SK-N-SH (cell line): ENCODE measurements around the gene METRNL. TPM values are rescaled to one million over a fixed set of nuclear protein-coding genes. Genes with fewer than 3 reads are reported as not detected.

Source experiments
- CTCF ChIA-PET: fragments of 300-600, 350-600 bp; formaldehyde crosslinking; extraction: SDS; loops from one replicate; lab custom pipeline; 2021; lab: Yijun Ruan, JAX
- POLR2A ChIA-PET: fragments of 350-600 bp; sonication (Branson Sonifier 250); formaldehyde crosslinking; extraction: SDS; loops from one replicate; lab custom pipeline; 2020; ENCODE audit warnings: antibody characterized with exemption, inconsistent platforms; lab: Yijun Ruan, JAX
- DNase-seq: peaks from one replicate; pipeline ENCODE4 v3.0.0; 2012
- H2AFZ ChIP-seq: fragments of 200-600 bp; sonication (generic); 2 replicates; pipeline ENCODE4 v1.8.1; 2016; ENCODE audit warnings: antibody characterized with exemption, mild to moderate bottlenecking, low read depth
- H3F3A ChIP-seq: fragments of 200-600 bp; sonication (generic); replicated peaks from 2 replicates; pipeline ENCODE3; 2016; ENCODE audit warnings: antibody characterized with exemption, mild to moderate bottlenecking; ENCODE audit not compliant: insufficient read depth
- H3K27ac ChIP-seq, 2 experiments: fragments of 200-500 bp in 1 of 2; fragments of 200-600 bp in 1 of 2; sonication (Bioruptor generic) in 1 of 2; sonication (generic), shearing (Covaris generic) in 1 of 2; 2 replicates each; pipeline versions ENCODE4 v1.5.1 to v1.6.1; 2014 to 2016; ENCODE audit warnings: low read depth in 2 of 2, inconsistent platforms in 1 of 2, low read length in 1 of 2, mild to moderate bottlenecking in 1 of 2, mixed read lengths in 1 of 2
- H3K27me3 ChIP-seq: fragments of 200-600 bp; sonication (generic), shearing (Covaris generic); 2 replicates; pipeline ENCODE4 v1.6.1; 2016; ENCODE audit warnings: mixed run types; ENCODE audit not compliant: insufficient read depth
- H3K36me3 ChIP-seq, 2 experiments: fragments of 200-500 bp in 1 of 2; fragments of 200-600 bp in 1 of 2; sonication (Bioruptor generic) in 1 of 2; sonication (generic) in 1 of 2; replicated peaks in 1 of 2; 2 replicates each; pipeline versions ENCODE3 to v1.5.1; 2014 to 2016; ENCODE audit warnings: low read length in 1 of 2, mild to moderate bottlenecking in 1 of 2; ENCODE audit not compliant: insufficient read depth in 2 of 2, control insufficient read depth in 1 of 2
- H3K4me1 ChIP-seq, 2 experiments: fragments of 200-500 bp in 1 of 2; fragments of 200-600 bp in 1 of 2; sonication (Bioruptor generic) in 1 of 2; sonication (generic), shearing (Covaris generic) in 1 of 2; 2 replicates each; pipeline versions ENCODE4 v1.5.1 to v1.6.1; 2014 to 2016; ENCODE audit warnings: low read depth in 1 of 2, low read length in 1 of 2, mixed run types in 1 of 2; ENCODE audit not compliant: insufficient read depth in 2 of 2, control insufficient read depth in 1 of 2
- H3K4me2 ChIP-seq: fragments of 200-600 bp; sonication (generic), shearing (Covaris generic); 2 replicates; pipeline ENCODE4 v1.6.1; 2017; ENCODE audit warnings: mixed run types
- H3K4me3 ChIP-seq, 2 experiments: fragments of 200-500 bp in 1 of 2; fragments of 200-600 bp in 1 of 2; sonication (Bioruptor generic) in 1 of 2; sonication (generic), shearing (Covaris generic) in 1 of 2; 2 replicates each; pipeline versions ENCODE4 v1.5.1 to v1.8.1; 2014 to 2016; ENCODE audit warnings: low read depth in 2 of 2, inconsistent platforms in 1 of 2, low read length in 1 of 2, mild to moderate bottlenecking in 1 of 2, mixed read lengths in 1 of 2, moderate library complexity in 1 of 2
- H3K79me2 ChIP-seq: fragments of 200-600 bp; sonication (generic); 2 replicates; pipeline ENCODE4 v1.8.1; 2017; ENCODE audit warnings: mild to moderate bottlenecking; ENCODE audit not compliant: insufficient read depth
- H3K9ac ChIP-seq: fragments of 200-600 bp; sonication (generic); 2 replicates; pipeline ENCODE4 v1.6.1; 2017; ENCODE audit warnings: mixed run types
- H3K9me2 ChIP-seq: fragments of 200-600 bp; sonication (generic); 2 replicates; pipeline ENCODE4 v1.6.1; 2017; ENCODE audit warnings: mixed run types
- H3K9me3 ChIP-seq: fragments of 200-600 bp; sonication (generic); 2 replicates; pipeline ENCODE4 v1.6.1; 2017; ENCODE audit warnings: mixed run types, mild to moderate bottlenecking, moderate library complexity
- H4K20me1 ChIP-seq: fragments of 200-600 bp; sonication (generic); 2 replicates; pipeline ENCODE4 v1.6.1; 2017; ENCODE audit warnings: mild to moderate bottlenecking, mixed run types; ENCODE audit not compliant: insufficient read depth
- CHD2 ChIP-seq: fragments of 150-350 bp; IDR thresholded peaks from 2 replicates; pipeline ENCODE4 v1.6.1; 2018; ENCODE audit warnings: low read length; ENCODE audit not compliant: partially characterized antibody
- ELF1 ChIP-seq: IDR thresholded peaks from 2 replicates; pipeline ENCODE4 v1.4.0; 2012
- EP300 ChIP-seq, 2 experiments: IDR thresholded peaks; 2 replicates each; pipeline versions ENCODE4 v1.4.0 to v1.6.1; 2012; ENCODE audit warnings: borderline replicate concordance in 1 of 2, low read depth in 1 of 2, low read length in 1 of 2
- MAX ChIP-seq: IDR thresholded peaks from 2 replicates; pipeline ENCODE4 v1.4.0; 2012; ENCODE audit warnings: low read depth
- MXI1 ChIP-seq: IDR thresholded peaks from 2 replicates; pipeline ENCODE4 v1.6.1; 2012; ENCODE audit warnings: mild to moderate bottlenecking, low read depth, low read length, improper control_type of control experiment
- NFIC ChIP-seq: IDR thresholded peaks from 2 replicates; pipeline ENCODE4 v1.4.0; 2012; ENCODE audit warnings: borderline replicate concordance
- RCOR1 ChIP-seq: fragments of 150-350 bp; IDR thresholded peaks from 2 replicates; pipeline ENCODE4 v1.6.1; 2017; ENCODE audit warnings: antibody characterized with exemption, low read length
- REST ChIP-seq: IDR thresholded peaks from 2 replicates; pipeline ENCODE4 v1.6.1; 2012; ENCODE audit warnings: mild to moderate bottlenecking, low read depth, low read length, moderate library complexity
- RXRA ChIP-seq: IDR thresholded peaks from 2 replicates; pipeline ENCODE4 v1.4.0; 2012; ENCODE audit warnings: low read depth, mild to moderate bottlenecking, borderline replicate concordance
- USF1 ChIP-seq: IDR thresholded peaks from 2 replicates; pipeline ENCODE4 v1.4.0; 2012; ENCODE audit warnings: low read depth, borderline replicate concordance
- USF2 ChIP-seq: fragments of 150-350 bp; IDR thresholded peaks from 2 replicates; pipeline ENCODE4 v1.6.1; 2017; ENCODE audit warnings: antibody characterized with exemption, low read length, low read depth, borderline replicate concordance
- YY1 ChIP-seq: IDR thresholded peaks from 2 replicates; pipeline ENCODE4 v1.4.0; 2012; ENCODE audit warnings: low read depth, mild to moderate bottlenecking
- ZBTB33 ChIP-seq: IDR thresholded peaks from 2 replicates; pipeline ENCODE4 v1.4.0; 2012; ENCODE audit warnings: low read depth, borderline replicate concordance
- WGBS: methylation state at CpG from one replicate; pipeline ENCODE4 v1.1.6; 2017; ENCODE audit warnings: low lambda C conversion rate; 5-methylcytosine and 5-hydroxymethylcytosine counted together
- polyA plus RNA-seq, 3 experiments: library from polyadenylated mRNA; depleted of rRNA; stranded (reverse); fragments of >200 nt; gene quantifications; 2 replicates each; pipeline ENCODE4 v1.2.3, GENCODE V29; 2012

Gene METRNL
- polyA plus RNA-seq, 1 of the 3 experiments (the other 2 are of a cell fraction) = 75.5 TPM

- Histone ChIP-seq H3K9me2 (no peaks in the 10 kb centered on the region), H2AFZ (peak overlapping the region; percentile 76; the same call in 1 of the 2 replicates), H3K27ac (peak overlapping the region in 1 of 2 experiments; percentile 72; a peak in 1 of 4 replicates), H3K27me3 (no peaks in the 10 kb centered on the region), H3K4me2 (peak overlapping the region; percentile 78), H3K9me3 (no peaks in the 10 kb centered on the region), H3K4me1 (peaks cover 2 to 18% of the 10 kb centered on the region in 2 experiments; a peak in 2 of 4 replicates), H4K20me1 (no peaks in the 10 kb centered on the region), H3F3A (peaks cover 30% of the 10 kb centered on the region), H3K9ac (peak overlapping the region; percentile 59), H3K36me3 (peaks cover 10 to 21% of the 10 kb centered on the region in 2 experiments), H3K4me3 (peak overlapping the region; percentile 77 to 80), H3K79me2 (no peaks in the 10 kb centered on the region)
- 57% methylated on average over 45 of the region's 55 CpGs for WGBS
- CTCF ChIA-PET = no interaction called here
- no peak for TF ChIP-seq YY1
- no peak for TF ChIP-seq CHD2
- TF ChIP-seq MAX = no peak
- TF ChIP-seq REST = no peak
- TF ChIP-seq USF2 = no peak
- no peak for TF ChIP-seq EP300 (IDR thresholded peaks at IDR 0.05; ENCODE audit: borderline replicate concordance in 1 of 2, low read depth in 1 of 2, low read length in 1 of 2)
- TF ChIP-seq RCOR1 = no peak
- no peak for TF ChIP-seq NFIC
- POLR2A ChIA-PET = no interaction called here
- peak; percentile 27 for DNase-seq
Observed at GRCh38 chr17:83050651-83051395, 28.6 kb upstream of the METRNL start.

GRCh38 chr17:83051396-83052240 is 27.8 kb upstream of the METRNL start:
- Histone ChIP-seq H3K27me3 (no peaks in the 10 kb centered on the region), H3K9ac (peak overlapping the region; percentile 59), H3K4me1 (peaks cover 8 to 18% of the 10 kb centered on the region in 2 experiments; a peak in 3 of 4 replicates), H3K9me2 (no peaks in the 10 kb centered on the region), H3K36me3 (peaks cover 6 to 15% of the 10 kb centered on the region in 2 experiments), H3K9me3 (no peaks in the 10 kb centered on the region), H3K4me2 (peak overlapping the region; percentile 78), H3K79me2 (no peaks in the 10 kb centered on the region), H4K20me1 (no peaks in the 10 kb centered on the region), H3K27ac (peak overlapping the region; percentile 42 to 88; a peak in 3 of 4 replicates), H2AFZ (peak overlapping the region; percentile 76; the same call in 1 of the 2 replicates), H3K4me3 (peak overlapping the region; percentile 77 to 80), H3F3A (peaks cover 30% of the 10 kb centered on the region)
- DNase-seq = peak; percentile 100
- WGBS = 2% methylated on average over 31 of the region's 95 CpGs
- POLR2A ChIA-PET = no interaction called here
- CTCF ChIA-PET = no interaction called here
- TF ChIP-seq CHD2 = peak; percentile 12
- no peak for TF ChIP-seq ZBTB33
- no peak for TF ChIP-seq RXRA
- peak; percentile 87 for TF ChIP-seq USF1
- peak; percentile 29; the same call in 1 of the 2 replicates for TF ChIP-seq USF2
- TF ChIP-seq ELF1 = no peak; the same call in none of the 2 replicates
- peak; percentile 100 for TF ChIP-seq MXI1
- no peak for TF ChIP-seq YY1
- TF ChIP-seq MAX = peak; percentile 99
